Stimulated activated CD8-positive, alpha-beta memory T cell treated with anti-CD3 and anti-CD28 coated beads, Interleukin-12 subunit alpha, Interleukin-12 subunit beta, amount 100 ng/mL, for 24 hours (primary cell): ENCODE results near the gene SCGB3A2.

Experiments
- DNase-seq: peaks from one replicate; pipeline ENCODE4 v3.0.0-alpha.2; 2020; ENCODE audit errors: extremely low read depth

SCGB3A2 gene

GRCh38 chr5:147878066-147878759 is at the start of gene SCGB3A2:
TSS of gene SCGB3A2 (plus strand) at chr5:147878711. CDS start at chr5:147878804, 93 bp downstream.
- DNase-seq, result no peak

GRCh38 chr5:147830035-147830434 is 48.5 kb upstream of the SCGB3A2 start:
- DNase-seq, result no peak

GRCh38 chr5:147831465-147831864 is 47.0 kb upstream of the SCGB3A2 start, which contains the start of gene SPINK1:
TSS of gene SPINK1 (minus strand) at chr5:147831671. CDS start at chr5:147831577, 94 bp downstream.
- no peak for DNase-seq

GRCh38 chr5:147832541-147832940 is 46.0 kb upstream of the SCGB3A2 start:
- DNase-seq, result no peak

- no peak for DNase-seq
These were observed 43.1 kb upstream of the SCGB3A2 start for GRCh38 chr5:147835386-147835798.

GRCh38 chr5:147836439-147836838 is 42.1 kb upstream of the SCGB3A2 start:
- no peak for DNase-seq

GRCh38 chr5:147842869-147843268 is 35.6 kb upstream of the SCGB3A2 start:
- no peak for DNase-seq

- no peak for DNase-seq
These were observed 33.7 kb upstream of the SCGB3A2 start for GRCh38 chr5:147844846-147845245.

GRCh38 chr5:147845618-147846017 is 32.9 kb upstream of the SCGB3A2 start:
- no peak for DNase-seq

GRCh38 chr5:147849226-147849625 is 29.3 kb upstream of the SCGB3A2 start:
- DNase-seq, result no peak

GRCh38 chr5:147851578-147851977 is 26.9 kb upstream of the SCGB3A2 start:
- DNase-seq, result no peak

- DNase-seq, result no peak
These were observed 26.1 kb upstream of the SCGB3A2 start for GRCh38 chr5:147852365-147852764.

GRCh38 chr5:147853372-147853987 is 25.0 kb upstream of the SCGB3A2 start:
- DNase-seq, result no peak

- no peak for DNase-seq
These were observed 24.2 kb upstream of the SCGB3A2 start for GRCh38 chr5:147854331-147854730.

- no peak for DNase-seq
These were observed 23.4 kb upstream of the SCGB3A2 start for GRCh38 chr5:147854894-147855773.

GRCh38 chr5:147855774-147856069 is 22.8 kb upstream of the SCGB3A2 start:
- no peak for DNase-seq

- DNase-seq, result no peak
These were observed 21.7 kb upstream of the SCGB3A2 start for GRCh38 chr5:147856801-147857200.

GRCh38 chr5:147857302-147858129 is 21.0 kb upstream of the SCGB3A2 start:
- no peak for DNase-seq

GRCh38 chr5:147858565-147858964 is 19.9 kb upstream of the SCGB3A2 start:
- no peak for DNase-seq

GRCh38 chr5:147859962-147860640 is 18.4 kb upstream of the SCGB3A2 start:
- DNase-seq, result no peak

- DNase-seq, result no peak
These were observed 17.9 kb upstream of the SCGB3A2 start for GRCh38 chr5:147860641-147861025.
